PC-9 (cell line): Measurements from ENCODE around the gene ELF4. TPM values are rescaled to one million over a fixed set of nuclear protein-coding genes. Genes with fewer than 3 reads are reported as not detected.

Experiments used
- BruUV-seq: library from RNA; stranded (reverse); fragments of 400-500 nt; replicated peaks from 2 replicates; lab custom pipeline; 2021; lab: Mats Ljungman, UMichigan
- CTCF ChIA-PET: fragments of 300-600 bp; sonication (Branson Sonifier 250); formaldehyde crosslinking; loops from one replicate; lab custom pipeline; 2022; ENCODE audit warnings: antibody characterized with exemption; lab: Charles Lee
- POLR2A ChIA-PET: fragments of 300-600 bp; sonication (Branson Sonifier 250); formaldehyde crosslinking; loops from one replicate; lab custom pipeline; 2022; ENCODE audit warnings: antibody characterized with exemption; ENCODE audit not compliant: unreplicated experiment; lab: Charles Lee
- DNase-seq, 2 experiments: peaks; one replicate each; pipeline versions ENCODE4 v3.0.0 to v3.0.0-alpha.2; 2015 to 2022; ENCODE audit warnings: mixed read lengths in 1 of 2
- H2AFZ ChIP-seq: fragments of 200-600 bp; sonication (generic); 2 replicates; pipeline ENCODE4 v1.8.1; 2017; ENCODE audit warnings: antibody characterized with exemption
- H3F3A ChIP-seq: fragments of 200-600 bp; sonication (generic); 2 replicates; pipeline ENCODE4 v1.8.1; 2017; ENCODE audit warnings: antibody characterized with exemption, mild to moderate bottlenecking, low read depth; ENCODE audit not compliant: insufficient read depth
- H3K27ac ChIP-seq: fragments of 200-600 bp; sonication (generic); 2 replicates; pipeline ENCODE4 v1.6.1; 2016; ENCODE audit warnings: mixed run types
- H3K27me3 ChIP-seq: fragments of 200-600 bp; sonication (generic); 2 replicates; pipeline ENCODE4 v1.6.1; 2016; ENCODE audit warnings: low read depth, mixed run types; ENCODE audit not compliant: insufficient read depth
- H3K36me3 ChIP-seq: fragments of 200-600 bp; sonication (generic); 2 replicates; pipeline ENCODE4 v1.6.1; 2016; ENCODE audit warnings: low read depth, mixed run types
- H3K4me1 ChIP-seq: fragments of 200-600 bp; sonication (generic); replicated peaks from 2 replicates; pipeline ENCODE4 v1.6.1; 2016; ENCODE audit warnings: mixed run types; ENCODE audit not compliant: insufficient read depth
- H3K4me2 ChIP-seq: fragments of 200-600 bp; sonication (generic); 2 replicates; pipeline ENCODE4 v1.6.1; 2017; ENCODE audit warnings: mixed run types
- H3K4me3 ChIP-seq: fragments of 200-600 bp; sonication (generic); 2 replicates; pipeline ENCODE4 v1.6.1; 2016; ENCODE audit warnings: mixed run types
- H3K79me2 ChIP-seq: fragments of 200-600 bp; sonication (generic); 2 replicates; pipeline ENCODE4 v1.6.1; 2017; ENCODE audit warnings: low read depth, mixed run types
- H3K9me2 ChIP-seq: fragments of 200-600 bp; sonication (generic); 2 replicates; pipeline ENCODE4 v1.8.1; 2017; ENCODE audit warnings: mild to moderate bottlenecking; ENCODE audit not compliant: insufficient read depth
- H3K9me3 ChIP-seq: fragments of 200-600 bp; sonication (generic); 2 replicates; pipeline ENCODE4 v1.8.1; 2016; ENCODE audit warnings: low read depth; ENCODE audit not compliant: insufficient read depth
- H4K20me1 ChIP-seq: fragments of 200-600 bp; sonication (generic); 2 replicates; pipeline ENCODE4 v1.8.1; 2017; ENCODE audit not compliant: insufficient read depth
- EZH2 ChIP-seq: fragments of 200-600 bp; sonication (generic); IDR thresholded peaks from 2 replicates; pipeline ENCODE4 v1.8.0; 2017; ENCODE audit warnings: antibody characterized with exemption, low read depth
- intact Hi-C: fragments of 100-400 bp; cut with micrococcal nuclease; formaldehyde crosslinking; loops from one replicate; pipeline ENCODE4 v1.10.0; 2022; ENCODE audit not compliant: unreplicated experiment
- total RNA-seq: library from RNA; stranded (reverse); gene quantifications from 2 replicates; pipeline ENCODE4 v1.2.3, GENCODE V29; 2021
- TF ChIP-seq, protein P1 (sequence below): fragments of 200-600 bp; sonication (generic); conservative IDR thresholded peaks from 2 replicates; pipeline ENCODE4 v1.6.1; 2017; ENCODE audit warnings: mixed run types, antibody characterized with exemption, mild to moderate bottlenecking, moderate library complexity

ELF4 gene
- total RNA-seq, 1 experiment from 2014 or later = 60.3 TPM

DNA sequence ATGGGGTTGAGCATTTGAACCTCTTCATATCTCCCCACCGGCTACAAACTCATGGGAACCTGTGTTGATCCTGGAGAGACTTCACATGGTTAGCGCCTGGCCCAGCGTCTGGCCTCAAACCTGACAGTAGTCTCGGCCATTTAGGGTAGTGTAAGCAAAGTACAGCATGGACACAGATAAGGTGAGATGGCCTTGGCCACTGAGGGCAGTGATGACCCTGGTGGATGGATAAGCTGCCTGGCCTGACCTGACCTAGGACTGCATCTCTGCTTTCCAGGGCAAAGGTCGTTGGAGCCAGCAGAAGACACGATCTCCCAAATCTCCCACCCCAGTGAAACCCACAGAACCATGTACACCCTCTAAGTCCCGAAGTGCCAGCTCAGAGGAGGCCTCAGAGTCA is 76.1 kb downstream of the ELF4 start:
- Histone ChIP-seq H2AFZ (no peak overlapping the region), H3K9me2 (no peaks in the 10 kb centered on the region), H4K20me1 (no peaks in the 10 kb centered on the region), H3K79me2 (no peaks in the 10 kb centered on the region), H3K9me3 (no peaks in the 10 kb centered on the region), H3K4me2 (no peak overlapping the region), H3K4me3 (no peak overlapping the region), H3K27ac (no peak overlapping the region), H3K4me1 (no peaks in the 10 kb centered on the region), H3K36me3 (no peaks in the 10 kb centered on the region), H3K27me3 (no peaks in the 10 kb centered on the region), H3F3A (no peaks in the 10 kb centered on the region)
- DNase-seq = no peak
- ChIA-PET POLR2A (no interaction called here), CTCF (no interaction called here)
- BruUV-seq = no TSS peak
- intact Hi-C loops = no loop called here
- no peak for TF ChIP-seq EZH2
- TF ChIP-seq, protein P1, sequence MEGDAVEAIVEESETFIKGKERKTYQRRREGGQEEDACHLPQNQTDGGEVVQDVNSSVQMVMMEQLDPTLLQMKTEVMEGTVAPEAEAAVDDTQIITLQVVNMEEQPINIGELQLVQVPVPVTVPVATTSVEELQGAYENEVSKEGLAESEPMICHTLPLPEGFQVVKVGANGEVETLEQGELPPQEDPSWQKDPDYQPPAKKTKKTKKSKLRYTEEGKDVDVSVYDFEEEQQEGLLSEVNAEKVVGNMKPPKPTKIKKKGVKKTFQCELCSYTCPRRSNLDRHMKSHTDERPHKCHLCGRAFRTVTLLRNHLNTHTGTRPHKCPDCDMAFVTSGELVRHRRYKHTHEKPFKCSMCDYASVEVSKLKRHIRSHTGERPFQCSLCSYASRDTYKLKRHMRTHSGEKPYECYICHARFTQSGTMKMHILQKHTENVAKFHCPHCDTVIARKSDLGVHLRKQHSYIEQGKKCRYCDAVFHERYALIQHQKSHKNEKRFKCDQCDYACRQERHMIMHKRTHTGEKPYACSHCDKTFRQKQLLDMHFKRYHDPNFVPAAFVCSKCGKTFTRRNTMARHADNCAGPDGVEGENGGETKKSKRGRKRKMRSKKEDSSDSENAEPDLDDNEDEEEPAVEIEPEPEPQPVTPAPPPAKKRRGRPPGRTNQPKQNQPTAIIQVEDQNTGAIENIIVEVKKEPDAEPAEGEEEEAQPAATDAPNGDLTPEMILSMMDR = no peak

DNA sequence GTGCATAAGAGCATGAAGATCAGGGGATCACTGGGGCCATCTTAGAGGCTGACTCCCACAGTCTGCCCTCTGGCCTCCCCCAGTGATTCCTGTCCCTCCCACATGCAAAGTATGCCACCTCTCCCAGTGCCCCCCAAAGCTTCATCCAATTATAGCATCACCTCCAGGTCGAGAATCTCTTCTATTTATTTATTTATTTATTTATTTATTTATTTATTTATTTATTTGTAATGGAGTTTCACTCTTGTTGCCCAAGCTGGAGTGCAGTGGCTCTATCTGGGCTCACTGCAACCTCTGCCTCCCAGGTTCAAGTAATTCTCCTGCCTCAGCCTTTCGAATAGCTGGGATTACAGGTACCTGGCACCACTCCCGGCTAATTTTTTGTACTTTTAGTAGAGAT is 77.7 kb downstream of the ELF4 start:
- no peak for DNase-seq
- no peaks in the 10 kb centered on the region for H3K9me2 ChIP-seq
- H3K4me2 ChIP-seq = no peak overlapping the region
- H2AFZ ChIP-seq = no peak overlapping the region
- TF ChIP-seq, protein P1 = no peak
- TF ChIP-seq EZH2 = no peak
- no TSS peak for BruUV-seq
- POLR2A ChIA-PET = no interaction called here
- CTCF ChIA-PET = interaction anchor here (0.6 kb wide), 1 partner anchor 337 kb away, joined by 4 read pairs; no protein-coding TSS in a partner anchor
- H3K79me2 ChIP-seq = no peaks in the 10 kb centered on the region
- no peaks in the 10 kb centered on the region for H4K20me1 ChIP-seq
- no peaks in the 10 kb centered on the region for H3K9me3 ChIP-seq
- no peaks in the 10 kb centered on the region for H3K36me3 ChIP-seq
- no peaks in the 10 kb centered on the region for H3F3A ChIP-seq
- no peak overlapping the region for H3K27ac ChIP-seq
- no peak overlapping the region for H3K4me3 ChIP-seq
- intact Hi-C loops = no loop called here
- H3K4me1 ChIP-seq = no peaks in the 10 kb centered on the region
- no peaks in the 10 kb centered on the region for H3K27me3 ChIP-seq

DNA sequence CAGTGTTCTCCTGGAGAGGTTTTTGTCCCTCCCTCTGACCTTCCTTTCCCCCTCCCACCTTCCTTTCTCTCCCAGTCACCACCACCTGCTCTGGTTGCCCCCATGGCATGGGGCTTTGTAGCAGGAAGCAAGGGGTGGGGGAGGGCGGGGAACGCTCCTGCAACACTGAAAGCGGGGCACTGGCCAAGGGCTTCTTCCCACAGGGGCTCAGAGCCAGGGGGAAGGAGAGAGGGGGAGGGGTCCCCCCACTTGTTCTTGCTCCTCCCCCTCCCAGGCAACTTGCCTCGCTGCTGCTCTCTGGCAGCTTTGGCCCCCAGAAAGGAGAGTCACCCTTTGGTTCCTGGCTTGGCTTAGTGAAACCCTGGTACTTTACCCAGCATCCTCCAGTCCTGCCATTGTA is 79.5 kb downstream of the ELF4 start:
- Histone ChIP-seq H4K20me1 (no peaks in the 10 kb centered on the region), H3K9me3 (no peaks in the 10 kb centered on the region), H3K4me2 (no peak overlapping the region), H3K27ac (no peak overlapping the region), H3K79me2 (no peaks in the 10 kb centered on the region), H3K4me3 (no peak overlapping the region), H3F3A (no peaks in the 10 kb centered on the region), H3K27me3 (no peaks in the 10 kb centered on the region), H3K36me3 (0 out of 2 replicates have a peak, but pooled peaks cover under 1% of the 10 kb centered on the region), H3K4me1 (no peaks in the 10 kb centered on the region), H2AFZ (no peak overlapping the region), H3K9me2 (no peaks in the 10 kb centered on the region)
- BruUV-seq = no TSS peak
- no peak for DNase-seq
- ChIA-PET CTCF (no interaction called here), POLR2A (no interaction called here)
- TF ChIP-seq EZH2 = no peak
- TF ChIP-seq, protein P1 = no peak
- intact Hi-C loops = no loop called here
